Mesodermal cell (in vitro differentiated cells): ENCODE results near the gene CADM2.

Source experiments
- H3K27ac ChIP-seq: 2 replicates; pipeline ENCODE4 v1.7.0; 2013; ENCODE audit warnings: mild to moderate bottlenecking, low read depth, low read length, moderate library complexity; ENCODE audit not compliant: severe bottlenecking
- H3K36me3 ChIP-seq: 2 replicates; pipeline ENCODE4 v1.7.1; 2013; ENCODE audit warnings: mild to moderate bottlenecking, low read length, moderate library complexity; ENCODE audit not compliant: control insufficient read depth, insufficient read depth
- H3K4me1 ChIP-seq: one replicate; pipeline ENCODE4 v1.7.1; 2013; ENCODE audit warnings: mild to moderate bottlenecking, low read length; ENCODE audit not compliant: insufficient read depth, control insufficient read depth, poor library complexity, severe bottlenecking
- H3K4me3 ChIP-seq: 2 replicates; pipeline ENCODE4 v1.7.0; 2013; ENCODE audit warnings: low read length, control low read depth, mild to moderate bottlenecking; ENCODE audit not compliant: insufficient read depth, poor library complexity, severe bottlenecking; ENCODE audit errors: extremely low read depth
- H3K9me3 ChIP-seq: 2 replicates; pipeline ENCODE4 v1.7.1; 2013; ENCODE audit warnings: mild to moderate bottlenecking, low read length, moderate library complexity; ENCODE audit not compliant: control insufficient read depth
- WGBS, 2 experiments: methylation state at CpG; one replicate each; pipeline ENCODE4 v1.1.5; 2013; ENCODE audit warnings: missing lambda C conversion rate in 2 of 2; ENCODE audit not compliant: insufficient coverage in 2 of 2; 5-methylcytosine and 5-hydroxymethylcytosine counted together

CADM2 gene

GRCh38 chr3:85881833-85882393 is 923.1 kb downstream of the CADM2 start:
- Histone ChIP-seq H3K4me1 (no peaks in the 10 kb centered on the region), H3K27ac (no peak overlapping the region), H3K36me3 (no peaks in the 10 kb centered on the region), H3K4me3 (no peak overlapping the region), H3K9me3 (no peaks in the 10 kb centered on the region)
- whole genome bisulfite sequencing, 2 experiments, result 83 to 100% methylated on average over 1 of the region's 6 CpGs

- no peak overlapping the region for H3K27ac ChIP-seq
- no peak overlapping the region for H3K4me3 ChIP-seq
- H3K4me1 ChIP-seq, result no peaks in the 10 kb centered on the region
- 80% methylated on average over 2 of the region's 3 CpGs; no CpG with 5 or more reads in 1 of the 2 experiments for WGBS, 2 experiments
- H3K36me3 ChIP-seq, result no peaks in the 10 kb centered on the region
- H3K9me3 ChIP-seq, result no peaks in the 10 kb centered on the region
Observed at GRCh38 chr3:85890043-85890555, 931.3 kb downstream of the CADM2 start.

DNA sequence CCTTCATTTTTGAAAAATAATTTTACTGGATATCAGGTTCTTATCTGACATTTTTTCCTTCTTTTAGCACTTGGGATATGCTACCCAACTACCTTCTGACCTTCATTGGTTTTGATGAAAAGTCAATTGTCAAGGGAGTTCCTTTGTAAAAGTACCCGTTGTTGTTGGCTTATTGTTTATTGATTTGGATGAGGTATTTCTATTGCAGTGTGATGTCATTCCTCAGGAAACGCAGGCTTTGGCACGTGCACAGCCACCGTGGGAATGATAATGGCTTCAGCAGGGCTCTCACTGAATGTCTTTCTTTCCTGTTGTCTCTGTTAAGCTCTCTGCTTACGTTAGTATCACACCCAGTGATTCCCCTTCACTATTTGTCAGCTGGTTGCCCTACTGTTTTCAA is 944.6 kb downstream of the CADM2 start:
- no peaks in the 10 kb centered on the region for H3K36me3 ChIP-seq
- whole genome bisulfite sequencing, 2 experiments, result 71% methylated on average over 4 of the region's 5 CpGs
- H3K27ac ChIP-seq, result peak overlapping the region; percentile 54
- no peaks in the 10 kb centered on the region for H3K9me3 ChIP-seq
- no peaks in the 10 kb centered on the region for H3K4me1 ChIP-seq
- no peak overlapping the region for H3K4me3 ChIP-seq

- Histone ChIP-seq H3K4me3 (no peak overlapping the region), H3K36me3 (no peaks in the 10 kb centered on the region), H3K4me1 (peaks cover 4% of the 10 kb centered on the region), H3K9me3 (no peaks in the 10 kb centered on the region), H3K27ac (no peak overlapping the region)
- WGBS, 2 experiments, result 100% methylated on average over 1 of the region's 2 CpGs; no CpG with 5 or more reads in 1 of the 2 experiments
Observed at GRCh38 chr3:85912980-85913379, 954.2 kb downstream of the CADM2 start.

- no CpG with 5 or more reads among the region's 3 CpGs for WGBS, 2 experiments
Observed at GRCh38 chr3:85922374-85922773, 963.6 kb downstream of the CADM2 start.

DNA sequence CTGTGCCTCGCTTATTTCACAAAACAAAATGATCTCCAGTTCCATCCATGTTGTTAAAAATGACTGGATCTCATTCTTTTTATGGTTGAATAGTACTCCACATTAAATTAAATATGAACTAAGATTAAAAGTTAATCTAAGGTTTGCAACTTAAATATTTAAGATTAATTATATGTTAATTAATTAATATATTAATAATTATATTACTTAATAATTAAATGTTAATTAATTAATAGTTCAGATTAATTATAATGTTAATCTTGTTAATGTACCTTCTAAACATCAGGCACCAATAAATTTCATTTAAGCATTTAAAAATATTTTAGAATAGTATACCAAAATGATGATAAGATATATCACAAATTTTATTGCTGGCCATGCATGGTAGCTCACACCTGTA is 971.9 kb downstream of the CADM2 start:
- no peak overlapping the region for H3K27ac ChIP-seq
- no peaks in the 10 kb centered on the region for H3K9me3 ChIP-seq
- no peaks in the 10 kb centered on the region for H3K36me3 ChIP-seq
- WGBS, 2 experiments, result no CpG with 5 or more reads among the region's 1 CpG
- no peak overlapping the region for H3K4me3 ChIP-seq
- H3K4me1 ChIP-seq, result no peaks in the 10 kb centered on the region

More at GRCh38 chr3:85922374-85922773, 963.6 kb downstream of the CADM2 start:
- Histone ChIP-seq H3K4me1 (no peaks in the 10 kb centered on the region), H3K4me3 (no peak overlapping the region), H3K9me3 (no peaks in the 10 kb centered on the region), H3K27ac (no peak overlapping the region), H3K36me3 (no peaks in the 10 kb centered on the region)

- 94 to 98% methylated on average over 3 to 4 of the region's 5 CpGs for WGBS, 2 experiments
- no peak overlapping the region for H3K4me3 ChIP-seq
- no peaks in the 10 kb centered on the region for H3K4me1 ChIP-seq
- no peak overlapping the region for H3K27ac ChIP-seq
- no peaks in the 10 kb centered on the region for H3K9me3 ChIP-seq
- H3K36me3 ChIP-seq, result no peaks in the 10 kb centered on the region
Observed at GRCh38 chr3:85933326-85933725, 974.5 kb downstream of the CADM2 start.

DNA sequence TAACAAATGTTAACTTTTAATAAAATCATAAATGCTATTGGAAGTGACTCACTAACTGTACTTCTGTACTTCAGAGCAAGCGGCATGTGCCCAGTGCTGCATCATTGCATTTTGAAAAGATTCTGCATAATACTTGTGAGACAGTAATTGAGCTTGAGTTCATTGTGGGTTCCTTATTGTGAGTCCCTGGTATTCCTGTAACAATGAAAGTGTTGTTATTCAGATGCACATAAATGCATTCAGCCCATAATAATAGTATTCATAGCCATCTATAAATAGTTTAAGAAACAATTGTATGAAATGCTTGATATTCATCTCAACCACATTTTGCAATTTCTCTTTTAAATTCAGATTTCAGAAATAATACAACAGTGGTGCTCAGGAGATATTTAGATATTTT is 976.4 kb downstream of the CADM2 start:
- WGBS, 2 experiments, result no CpG with 5 or more reads among the region's 1 CpG
- H3K4me1 ChIP-seq, result no peaks in the 10 kb centered on the region
- no peaks in the 10 kb centered on the region for H3K36me3 ChIP-seq
- no peak overlapping the region for H3K4me3 ChIP-seq
- H3K27ac ChIP-seq, result no peak overlapping the region
- no peaks in the 10 kb centered on the region for H3K9me3 ChIP-seq

DNA sequence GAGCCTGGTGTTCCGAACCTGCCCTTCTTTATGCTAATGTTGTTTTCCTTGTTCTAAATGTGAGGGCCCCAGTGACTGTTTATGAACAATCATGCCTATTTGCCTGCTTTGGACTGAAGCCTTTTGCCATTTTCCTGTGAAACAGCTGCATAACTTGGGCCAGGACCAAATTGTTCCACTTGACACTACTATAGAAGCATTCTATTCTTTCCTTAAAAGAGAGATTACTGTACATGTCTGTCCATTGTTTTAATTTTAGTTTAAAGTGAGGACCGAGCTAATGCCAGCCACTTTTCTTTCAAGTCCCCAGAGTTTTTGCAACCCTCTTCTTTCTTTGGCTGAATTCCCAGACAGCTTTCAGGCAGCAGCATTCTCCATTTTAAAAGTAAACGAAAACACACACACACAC is 980.3 kb downstream of the CADM2 start:
- peak overlapping the region; percentile 62 for H3K27ac ChIP-seq
- no peaks in the 10 kb centered on the region for H3K4me1 ChIP-seq
- H3K9me3 ChIP-seq, result no peaks in the 10 kb centered on the region
- WGBS, 2 experiments, result 71% methylated on average over 2 of the region's 3 CpGs; no CpG with 5 or more reads in 1 of the 2 experiments
- no peak overlapping the region for H3K4me3 ChIP-seq
- H3K36me3 ChIP-seq, result no peaks in the 10 kb centered on the region

DNA sequence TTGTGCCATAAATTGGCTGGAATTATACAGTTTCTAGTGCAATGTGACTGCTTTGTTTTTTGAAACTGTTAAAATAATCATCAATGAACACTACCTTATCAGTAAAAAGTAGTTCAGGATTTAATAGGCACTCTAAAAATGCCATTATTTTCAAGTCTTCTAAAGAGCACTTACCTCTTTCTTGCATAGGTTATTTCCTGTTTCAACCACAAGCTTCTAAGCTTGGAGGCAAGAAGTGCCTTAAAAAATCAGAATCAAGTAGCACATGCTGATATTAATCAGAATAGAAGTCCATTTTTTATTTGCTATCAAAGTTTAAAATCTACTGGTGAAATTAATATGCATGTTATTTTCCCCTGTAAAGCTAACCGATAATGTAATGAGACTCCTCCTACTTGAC is 991.6 kb downstream of the CADM2 start:
- H3K36me3 ChIP-seq, result no peaks in the 10 kb centered on the region
- H3K9me3 ChIP-seq, result no peaks in the 10 kb centered on the region
- no peak overlapping the region for H3K27ac ChIP-seq
- H3K4me3 ChIP-seq, result no peak overlapping the region
- WGBS, 2 experiments, result no CpG with 5 or more reads among the region's 1 CpG
- no peaks in the 10 kb centered on the region for H3K4me1 ChIP-seq

DNA sequence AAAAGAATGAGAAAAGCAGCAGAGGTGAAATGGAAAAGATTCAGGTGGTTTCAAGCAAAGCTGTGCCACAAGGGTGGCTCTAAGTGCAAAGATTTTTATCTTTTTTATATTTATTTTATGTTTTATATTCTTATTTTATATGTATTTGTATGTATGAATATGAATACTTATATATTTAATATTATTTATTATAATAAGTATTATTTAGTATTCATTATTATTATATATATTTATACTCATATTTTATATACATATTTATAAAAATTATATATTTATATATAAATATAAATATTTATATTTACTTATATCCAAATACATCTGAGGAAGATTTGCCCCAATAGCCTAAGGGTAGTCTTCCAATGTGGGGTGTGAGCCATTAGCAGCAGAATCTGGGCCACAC is 1002.0 kb downstream of the CADM2 start:
- H3K4me1 ChIP-seq, result no peaks in the 10 kb centered on the region
- H3K36me3 ChIP-seq, result no peaks in the 10 kb centered on the region
- H3K9me3 ChIP-seq, result no peaks in the 10 kb centered on the region
- no peak overlapping the region for H3K27ac ChIP-seq
- no peak overlapping the region for H3K4me3 ChIP-seq
